HL-60 (cell line): ENCODE results near the gene RHBDL3.

ENCODE experiments used
- DNase-seq, 2 experiments: peaks; one replicate each; pipeline ENCODE4 v3.0.0-alpha.2; 2010 to 2020; ENCODE audit warnings: low read depth in 1 of 2, low spot score in 1 of 2
- H3K27ac ChIP-seq: fragments of 250-450 bp; sonication (Bioruptor Pico); replicated peaks from 2 replicates; pipeline ENCODE4 v1.5.1; 2020; ENCODE audit warnings: mild to moderate bottlenecking, moderate library complexity
- H3K27me3 ChIP-seq: fragments of 250-450 bp; sonication (Bioruptor Pico); 2 replicates; pipeline ENCODE4 v1.5.1; 2021; ENCODE audit warnings: mild to moderate bottlenecking, moderate library complexity; ENCODE audit not compliant: insufficient read depth, poor library complexity, severe bottlenecking
- H3K4me3 ChIP-seq: replicated peaks from 2 replicates; pipeline ENCODE4 v1.5.1; 2011; ENCODE audit warnings: mild to moderate bottlenecking, control low read depth, low read length; ENCODE audit not compliant: insufficient read depth
- CTCF ChIP-seq: IDR thresholded peaks from one replicate; pipeline ENCODE4 v1.5.1; 2011; ENCODE audit warnings: low read length, control low read depth, inconsistent platforms; ENCODE audit not compliant: insufficient read depth
- GABPA ChIP-seq: IDR thresholded peaks from 2 replicates; pipeline ENCODE4 v1.6.1; 2012; ENCODE audit warnings: low read depth
- POLR2AphosphoS5 ChIP-seq: IDR thresholded peaks from 2 replicates; pipeline ENCODE4 v1.6.1; 2012; ENCODE audit warnings: low read depth
- SPI1 ChIP-seq: IDR thresholded peaks from 2 replicates; pipeline ENCODE4 v1.6.1; 2012; ENCODE audit warnings: low read depth, mild to moderate bottlenecking, borderline replicate concordance
- TF ChIP-seq, protein P1 (sequence below): IDR thresholded peaks from 2 replicates; pipeline ENCODE4 v1.6.1; 2012; ENCODE audit warnings: low read depth; ENCODE audit not compliant: insufficient replicate concordance

RHBDL3 gene

GRCh38 chr17:32331243-32332040 is 65.8 kb downstream of the RHBDL3 start:
- Histone ChIP-seq H3K27me3 (no peaks in the 10 kb centered on the region), H3K27ac (no peak overlapping the region), H3K4me3 (no peak overlapping the region)
- DNase-seq: no peak
- TF ChIP-seq CTCF: no peak
- TF ChIP-seq POLR2AphosphoS5: no peak
- TF ChIP-seq GABPA: no peak
- no peak for TF ChIP-seq SPI1
- TF ChIP-seq, protein P1, sequence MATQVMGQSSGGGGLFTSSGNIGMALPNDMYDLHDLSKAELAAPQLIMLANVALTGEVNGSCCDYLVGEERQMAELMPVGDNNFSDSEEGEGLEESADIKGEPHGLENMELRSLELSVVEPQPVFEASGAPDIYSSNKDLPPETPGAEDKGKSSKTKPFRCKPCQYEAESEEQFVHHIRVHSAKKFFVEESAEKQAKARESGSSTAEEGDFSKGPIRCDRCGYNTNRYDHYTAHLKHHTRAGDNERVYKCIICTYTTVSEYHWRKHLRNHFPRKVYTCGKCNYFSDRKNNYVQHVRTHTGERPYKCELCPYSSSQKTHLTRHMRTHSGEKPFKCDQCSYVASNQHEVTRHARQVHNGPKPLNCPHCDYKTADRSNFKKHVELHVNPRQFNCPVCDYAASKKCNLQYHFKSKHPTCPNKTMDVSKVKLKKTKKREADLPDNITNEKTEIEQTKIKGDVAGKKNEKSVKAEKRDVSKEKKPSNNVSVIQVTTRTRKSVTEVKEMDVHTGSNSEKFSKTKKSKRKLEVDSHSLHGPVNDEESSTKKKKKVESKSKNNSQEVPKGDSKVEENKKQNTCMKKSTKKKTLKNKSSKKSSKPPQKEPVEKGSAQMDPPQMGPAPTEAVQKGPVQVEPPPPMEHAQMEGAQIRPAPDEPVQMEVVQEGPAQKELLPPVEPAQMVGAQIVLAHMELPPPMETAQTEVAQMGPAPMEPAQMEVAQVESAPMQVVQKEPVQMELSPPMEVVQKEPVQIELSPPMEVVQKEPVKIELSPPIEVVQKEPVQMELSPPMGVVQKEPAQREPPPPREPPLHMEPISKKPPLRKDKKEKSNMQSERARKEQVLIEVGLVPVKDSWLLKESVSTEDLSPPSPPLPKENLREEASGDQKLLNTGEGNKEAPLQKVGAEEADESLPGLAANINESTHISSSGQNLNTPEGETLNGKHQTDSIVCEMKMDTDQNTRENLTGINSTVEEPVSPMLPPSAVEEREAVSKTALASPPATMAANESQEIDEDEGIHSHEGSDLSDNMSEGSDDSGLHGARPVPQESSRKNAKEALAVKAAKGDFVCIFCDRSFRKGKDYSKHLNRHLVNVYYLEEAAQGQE: no peak

GRCh38 chr17:32333187-32333586 is 67.6 kb downstream of the RHBDL3 start:
- TF ChIP-seq, protein P1: no peak
- TF ChIP-seq POLR2AphosphoS5: no peak
- TF ChIP-seq CTCF: no peak
- TF ChIP-seq SPI1: no peak
- TF ChIP-seq GABPA: no peak
- DNase-seq: no peak
- Histone ChIP-seq H3K27ac (no peak overlapping the region), H3K4me3 (no peak overlapping the region), H3K27me3 (no peaks in the 10 kb centered on the region)

DNA sequence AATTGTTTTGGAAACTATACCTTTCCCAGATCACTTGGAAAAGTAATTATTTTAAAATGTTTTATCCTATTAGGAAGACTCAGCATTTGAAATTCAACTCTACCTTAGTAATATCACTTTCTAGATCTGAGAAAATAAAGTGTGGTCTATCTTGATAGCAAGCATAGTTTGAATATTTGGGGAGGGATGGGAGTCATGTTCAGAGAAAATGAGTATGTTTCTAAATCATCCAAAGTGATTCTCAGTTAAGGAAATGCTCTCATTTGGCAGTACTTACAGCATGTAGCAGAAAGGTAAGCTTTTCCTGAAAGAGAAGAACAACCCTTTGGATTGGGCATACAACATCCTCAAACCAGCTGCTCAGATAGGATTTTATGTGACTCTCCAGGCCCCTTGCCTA is 69.4 kb downstream of the RHBDL3 start:
- H3K4me3 ChIP-seq: no peak overlapping the region
- no peaks in the 10 kb centered on the region for H3K27me3 ChIP-seq
- no peak overlapping the region for H3K27ac ChIP-seq
- DNase-seq: no peak
- TF ChIP-seq CTCF: no peak
- TF ChIP-seq POLR2AphosphoS5: no peak
- TF ChIP-seq SPI1: no peak
- TF ChIP-seq, protein P1: no peak
- TF ChIP-seq GABPA: no peak
